HCT116 (cell line): ENCODE measurements around the gene PDILT. TPM values are rescaled to one million over a fixed set of nuclear protein-coding genes. Genes with fewer than 3 reads are reported as not detected.

ENCODE experiments used
- ATAC-seq: fragments of 200-7000 bp; cut with Tn5 transposase; 2 replicates; pipeline ENCODE4 v1.9.1; 2020; ENCODE audit warnings: mild to moderate bottlenecking, moderate library complexity
- BruUV-seq: library from RNA; stranded (reverse); fragments of 400-500 nt; replicated peaks from 2 replicates; lab custom pipeline; 2021; lab: Mats Ljungman, UMichigan
- CTCF ChIA-PET: fragments of 300-600 bp; sonication (Branson Sonifier 250); formaldehyde crosslinking; loops from one replicate; lab custom pipeline; 2021; ENCODE audit warnings: antibody characterized with exemption; lab: Charles Lee
- POLR2A ChIA-PET: fragments of 300-600, 350-600 bp; sonication (Branson Sonifier 250); formaldehyde crosslinking; loops from one replicate; lab custom pipeline; 2021; ENCODE audit warnings: antibody characterized with exemption; lab: Charles Lee
- RAD21 ChIA-PET, 2 experiments: fragments of 300-600 bp; sonication (Branson Sonifier 250); formaldehyde crosslinking; loops; one replicate each; lab custom pipeline; 2023; ENCODE audit warnings: low total read pairs in 2 of 2; ENCODE audit not compliant: uncharacterized antibody in 2 of 2, unreplicated experiment in 2 of 2, low non-redundant PET in 1 of 2; lab: Charles Lee
- DNase-seq: peaks from one replicate; pipeline ENCODE4 v3.0.0-alpha.2; 2010; ENCODE audit warnings: low read depth, low spot score
- H2AFZ ChIP-seq: fragments of 200-600 bp; shearing (Covaris generic), sonication (generic); 2 replicates; pipeline ENCODE4 v1.6.1; 2017; ENCODE audit warnings: low read depth, mixed run types, mixed read lengths, antibody characterized with exemption, low read length; ENCODE audit not compliant: poor library complexity, severe bottlenecking
- H3K27ac ChIP-seq: 2 replicates; pipeline ENCODE4 v1.5.1; 2012; ENCODE audit warnings: low read depth, low read length
- H3K27me3 ChIP-seq: fragments of 200-600 bp; sonication (generic); 2 replicates; pipeline ENCODE4 v1.6.1; 2016; ENCODE audit warnings: mixed run types, low read length, mixed read lengths; ENCODE audit not compliant: insufficient read depth
- H3K36me3 ChIP-seq, 2 experiments: fragments of 200-500 bp in 1 of 2; fragments of 200-600 bp in 1 of 2; sonication (Bioruptor generic) in 1 of 2; sonication (generic) in 1 of 2; 2 replicates each; pipeline versions ENCODE4 v1.5.1 to v1.6.1; 2014 to 2016; ENCODE audit warnings: low read length in 2 of 2, inconsistent platforms in 1 of 2, mixed read lengths in 1 of 2, mixed run types in 1 of 2; ENCODE audit not compliant: insufficient read depth in 2 of 2, control insufficient read depth in 1 of 2
- H3K4me1 ChIP-seq, 2 experiments: fragments of 200-600 bp in 1 of 2; sonication (generic) in 1 of 2; 2 replicates each; pipeline versions ENCODE4 v1.5.1 to v1.6.1; 2012 to 2017; ENCODE audit warnings: low read length in 2 of 2, inconsistent platforms in 1 of 2, mild to moderate bottlenecking in 1 of 2, mixed read lengths in 1 of 2, mixed run types in 1 of 2, moderate library complexity in 1 of 2; ENCODE audit not compliant: insufficient read depth in 2 of 2, control insufficient read depth in 1 of 2
- H3K4me2 ChIP-seq: fragments of 200-600 bp; sonication (generic); 2 replicates; pipeline ENCODE4 v1.6.1; 2017; ENCODE audit warnings: mixed run types, low read length, mixed read lengths
- H3K4me3 ChIP-seq, 2 experiments: fragments of 200-600 bp in 1 of 2; sonication (generic) in 1 of 2; replicated peaks in 1 of 2; 2 replicates each; pipeline ENCODE4 v1.5.1; 2011 to 2016; ENCODE audit warnings: low read length in 2 of 2, control low read depth in 1 of 2, low read depth in 1 of 2, mild to moderate bottlenecking in 1 of 2, mixed read lengths in 1 of 2, mixed run types in 1 of 2
- H3K79me2 ChIP-seq: fragments of 200-600 bp; sonication (generic); 2 replicates; pipeline ENCODE4 v1.6.1; 2017; ENCODE audit warnings: mild to moderate bottlenecking, mixed run types, low read length, moderate library complexity, mixed read lengths; ENCODE audit not compliant: insufficient read depth
- H3K9ac ChIP-seq: fragments of 200-600 bp; sonication (generic); 2 replicates; pipeline ENCODE4 v1.6.1; 2016; ENCODE audit warnings: low read length, mixed read lengths
- H3K9me2 ChIP-seq: fragments of 200-600 bp; sonication (generic), shearing (Covaris generic); 2 replicates; pipeline ENCODE4 v1.6.1; 2017; ENCODE audit warnings: mixed run types, mild to moderate bottlenecking, moderate library complexity; ENCODE audit not compliant: insufficient read depth
- H3K9me3 ChIP-seq, 2 experiments: fragments of 200-500 bp in 1 of 2; fragments of 200-600 bp in 1 of 2; sonication (Bioruptor generic) in 1 of 2; sonication (generic) in 1 of 2; 2 replicates each; pipeline ENCODE4 v1.6.1; 2014 to 2017; ENCODE audit warnings: low read length in 2 of 2, mixed read lengths in 2 of 2, inconsistent platforms in 1 of 2, low read depth in 1 of 2, mild to moderate bottlenecking in 1 of 2, mixed run types in 1 of 2, moderate library complexity in 1 of 2; ENCODE audit not compliant: control insufficient read depth in 1 of 2, insufficient read depth in 1 of 2
- H4K20me1 ChIP-seq: fragments of 200-600 bp; sonication (generic), shearing (Covaris generic); 2 replicates; pipeline ENCODE4 v1.6.1; 2017; ENCODE audit warnings: mixed run types, mild to moderate bottlenecking, moderate library complexity; ENCODE audit not compliant: insufficient read depth
- CEBPB ChIP-seq: IDR thresholded peaks from 2 replicates; pipeline ENCODE4 v1.6.1; 2012; ENCODE audit warnings: low read depth
- JUND ChIP-seq: IDR thresholded peaks from 2 replicates; pipeline ENCODE4 v1.6.1; 2012
- intact Hi-C: fragments of 100-400 bp; cut with micrococcal nuclease; formaldehyde crosslinking; loops from 2 replicates; pipeline ENCODE4 v1.10.0; 2022
- total RNA-seq: library from RNA; stranded (reverse); gene quantifications from one replicate; pipeline ENCODE4 v1.2.1, GENCODE V29; 2021; ENCODE audit not compliant: unreplicated experiment
- TF ChIP-seq, protein P1 (sequence below), 3 experiments: fragments of 200-600 bp in 1 of 3; sonication (generic) in 1 of 3; IDR thresholded peaks in 2 of 3; conservative IDR thresholded peaks in 1 of 3; 2 replicates each; pipeline ENCODE4 v1.5.1; 2012 to 2017; ENCODE audit warnings: low read depth in 2 of 3, low read length in 2 of 3, antibody characterized with exemption in 1 of 3, borderline replicate concordance in 1 of 3, control low read depth in 1 of 3, mild to moderate bottlenecking in 1 of 3, mixed read lengths in 1 of 3, mixed run types in 1 of 3, moderate library complexity in 1 of 3; ENCODE audit not compliant: insufficient read depth in 1 of 3

The PDILT gene
- total RNA-seq, 1 experiment from 2014 or later = not detected

- Histone ChIP-seq H2AFZ (no peak overlapping the region), H3K9ac (no peak overlapping the region), H3K36me3 (no peaks in the 10 kb centered on the region), H4K20me1 (no peaks in the 10 kb centered on the region), H3K9me2 (no peaks in the 10 kb centered on the region), H3K9me3 (no peaks in the 10 kb centered on the region), H3K79me2 (no peaks in the 10 kb centered on the region), H3K4me1 (no peaks in the 10 kb centered on the region), H3K4me2 (no peak overlapping the region), H3K4me3 (no peak overlapping the region), H3K27ac (no peak overlapping the region), H3K27me3 (peaks cover 28% of the 10 kb centered on the region)
- ChIA-PET CTCF (interaction anchor here (0.7 to 1.7 kb wide), 6 partner anchors 9 to 451 kb away, joined by 3 to 7 read pairs (median 4); no protein-coding TSS in a partner anchor), RAD21 (no interaction called here), POLR2A (no interaction called here)
- BruUV-seq = no TSS peak
- intact Hi-C loops = no loop called here
- no peak for TF ChIP-seq JUND
- TF ChIP-seq, protein P1, sequence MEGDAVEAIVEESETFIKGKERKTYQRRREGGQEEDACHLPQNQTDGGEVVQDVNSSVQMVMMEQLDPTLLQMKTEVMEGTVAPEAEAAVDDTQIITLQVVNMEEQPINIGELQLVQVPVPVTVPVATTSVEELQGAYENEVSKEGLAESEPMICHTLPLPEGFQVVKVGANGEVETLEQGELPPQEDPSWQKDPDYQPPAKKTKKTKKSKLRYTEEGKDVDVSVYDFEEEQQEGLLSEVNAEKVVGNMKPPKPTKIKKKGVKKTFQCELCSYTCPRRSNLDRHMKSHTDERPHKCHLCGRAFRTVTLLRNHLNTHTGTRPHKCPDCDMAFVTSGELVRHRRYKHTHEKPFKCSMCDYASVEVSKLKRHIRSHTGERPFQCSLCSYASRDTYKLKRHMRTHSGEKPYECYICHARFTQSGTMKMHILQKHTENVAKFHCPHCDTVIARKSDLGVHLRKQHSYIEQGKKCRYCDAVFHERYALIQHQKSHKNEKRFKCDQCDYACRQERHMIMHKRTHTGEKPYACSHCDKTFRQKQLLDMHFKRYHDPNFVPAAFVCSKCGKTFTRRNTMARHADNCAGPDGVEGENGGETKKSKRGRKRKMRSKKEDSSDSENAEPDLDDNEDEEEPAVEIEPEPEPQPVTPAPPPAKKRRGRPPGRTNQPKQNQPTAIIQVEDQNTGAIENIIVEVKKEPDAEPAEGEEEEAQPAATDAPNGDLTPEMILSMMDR (IDR thresholded peaks at IDR 0.05 in 2 of 3, conservative IDR thresholded peaks at IDR 0.05 in 1 of 3; ENCODE audit: borderline replicate concordance in 1 of 3, insufficient read depth in 1 of 3, low read depth in 2 of 3, low read length in 2 of 3) = peak in 2 of 3 experiments; percentile 59 to 64; a peak in 4 of 6 replicates
- no peak for DNase-seq
- peak; percentile 63; the same call in 1 of the 2 replicates for ATAC-seq
Measured at GRCh38 chr16:20349615-20350014, 54.9 kb downstream of the PDILT start.

DNA sequence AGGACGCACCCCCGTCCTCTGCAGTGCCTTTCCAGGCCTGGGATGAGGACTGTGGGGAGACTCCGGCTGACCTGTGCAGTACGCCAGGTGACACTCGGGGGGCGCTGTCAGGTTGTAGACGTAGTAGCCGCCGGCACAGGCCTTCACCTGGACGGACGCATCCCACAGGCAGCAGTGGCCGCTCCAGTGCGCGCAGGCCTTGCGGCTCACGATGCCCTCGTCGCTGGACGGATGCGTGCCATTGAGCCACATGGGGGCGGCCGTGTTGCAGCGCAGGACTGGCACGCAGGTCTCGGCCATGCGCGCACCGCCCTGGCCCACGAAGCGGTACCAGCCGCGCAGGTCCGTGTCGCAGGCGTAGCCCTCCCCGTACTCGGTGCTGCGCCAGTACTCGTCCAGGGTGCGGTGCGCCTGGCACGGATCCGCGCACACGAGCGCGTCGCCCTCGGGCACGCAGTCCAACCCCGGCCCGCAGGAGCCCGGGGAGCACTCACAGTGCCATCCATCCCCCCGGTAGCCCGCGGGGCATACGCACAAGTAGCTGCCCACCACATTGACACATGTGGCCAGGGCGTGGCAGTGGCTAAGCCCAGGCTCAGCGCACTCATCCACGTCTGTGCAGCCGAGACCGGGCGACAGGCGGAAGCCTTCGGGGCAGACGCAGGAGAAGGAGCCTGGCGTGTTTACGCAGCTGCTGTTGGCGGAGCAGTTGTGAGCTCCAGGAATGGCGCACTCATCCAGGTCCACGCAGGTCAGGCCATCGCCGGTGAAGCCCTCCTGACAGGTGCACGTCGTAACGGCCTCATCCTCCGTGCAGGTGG lies 56.0 kb downstream of the PDILT start:
- no peaks in the 10 kb centered on the region for H3K9me2 ChIP-seq
- CTCF ChIA-PET = interaction anchor here (1.2 to 1.4 kb wide), 3 partner anchors 9 to 450 kb away, joined by 3 to 5 read pairs (median 4); no protein-coding TSS in a partner anchor

More for the DNA sequence above, 56.0 kb downstream of the PDILT start:
- Histone ChIP-seq H3K79me2 (no peaks in the 10 kb centered on the region), H3K4me3 (no peak overlapping the region), H3K27me3 (peaks cover 28% of the 10 kb centered on the region), H2AFZ (no peak overlapping the region), H3K9ac (no peak overlapping the region), H3K36me3 (no peaks in the 10 kb centered on the region), H3K27ac (no peak overlapping the region), H4K20me1 (no peaks in the 10 kb centered on the region), H3K4me2 (no peak overlapping the region), H3K9me3 (no peaks in the 10 kb centered on the region), H3K4me1 (no peaks in the 10 kb centered on the region)
- ATAC-seq (no peak), DNase-seq (no peak)
- BruUV-seq = no TSS peak
- ChIA-PET POLR2A (no interaction called here), RAD21 (no interaction called here)
- intact Hi-C loops = no loop called here
- no peak for TF ChIP-seq CEBPB
- TF ChIP-seq, protein P1 (IDR thresholded peaks at IDR 0.05 in 2 of 3, conservative IDR thresholded peaks at IDR 0.05 in 1 of 3; ENCODE audit: borderline replicate concordance in 1 of 3, insufficient read depth in 1 of 3, low read depth in 2 of 3, low read length in 2 of 3) = peak in 1 of 3 experiments; percentile 14; a peak in 2 of 6 replicates
